Natural killer cell (primary cell): ENCODE results near the gene TLE6. TPM values are rescaled to one million over a fixed set of nuclear protein-coding genes. Genes with fewer than 3 reads are reported as not detected.

Source experiments
- ATAC-seq, 3 donors: fragments of 150-1000 bp in 2 of 3; fragments of 200-7000 bp in 1 of 3; cut with Tn5 transposase; 1 replicate in 1 of 3; 2 replicates in 2 of 3; pipeline ENCODE4 v1.10.0; 2021; ENCODE audit warnings: mild to moderate bottlenecking in 2 of 3, moderate library complexity in 2 of 3
- DNase-seq, 2 donors: peaks; one replicate each; pipeline versions ENCODE4 v3.0.0 to v3.0.0-alpha.2; 2013 to 2021; ENCODE audit warnings: mixed read lengths in 1 of 2
- H3K27ac ChIP-seq: one replicate; pipeline ENCODE4 v1.5.1; 2013; ENCODE audit warnings: mild to moderate bottlenecking, low read length
- H3K27me3 ChIP-seq: one replicate; pipeline ENCODE4 v1.6.1; 2013; ENCODE audit warnings: low read length; ENCODE audit not compliant: control insufficient read depth, insufficient read depth
- H3K36me3 ChIP-seq: one replicate; pipeline ENCODE4 v1.6.1; 2013; ENCODE audit warnings: low read length; ENCODE audit not compliant: control insufficient read depth, insufficient read depth
- H3K4me1 ChIP-seq: one replicate; pipeline ENCODE4 v1.6.1; 2013; ENCODE audit warnings: low read length; ENCODE audit not compliant: control insufficient read depth, insufficient read depth
- H3K4me3 ChIP-seq: one replicate; pipeline ENCODE4 v1.5.1; 2013; ENCODE audit warnings: low read length
- H3K9me3 ChIP-seq: one replicate; pipeline ENCODE4 v1.6.1; 2013; ENCODE audit warnings: low read length; ENCODE audit not compliant: control insufficient read depth, insufficient read depth
- H3K27ac Mint-ChIP-seq, 2 donors: one replicate each; pipeline ENCODE4 v1.8.0; 2022; ENCODE audit warnings: mild to moderate bottlenecking in 2 of 2, mixed read lengths in 2 of 2, moderate library complexity in 1 of 2
- H3K27me3 Mint-ChIP-seq, 2 donors: one replicate each; pipeline ENCODE4 v1.8.0; 2022; ENCODE audit warnings: low read depth in 2 of 2, mixed read lengths in 2 of 2
- H3K36me3 Mint-ChIP-seq: one replicate; pipeline ENCODE4 v1.8.0; 2022; ENCODE audit warnings: mixed read lengths
- H3K4me1 Mint-ChIP-seq, 2 donors: one replicate each; pipeline ENCODE4 v1.8.0; 2022; ENCODE audit warnings: mixed read lengths in 2 of 2
- H3K4me3 Mint-ChIP-seq: one replicate; pipeline ENCODE4 v1.8.0; 2022; ENCODE audit warnings: mild to moderate bottlenecking, moderate library complexity, mixed read lengths
- H3K9me3 Mint-ChIP-seq, 2 donors: one replicate each; pipeline ENCODE4 v1.8.0; 2022; ENCODE audit warnings: mixed read lengths in 2 of 2
- CTCF ChIP-seq: fragments of 200-600 bp; IDR thresholded peaks from one replicate; pipeline ENCODE4 v1.8.0; 2022; ENCODE audit warnings: antibody characterized with exemption
- WGBS: methylation state at CpG from one replicate; pipeline ENCODE4 v1.1.7; 2013; ENCODE audit warnings: missing lambda C conversion rate; ENCODE audit not compliant: insufficient coverage; 5-methylcytosine and 5-hydroxymethylcytosine counted together
- intact Hi-C: fragments of 100-400 bp; cut with micrococcal nuclease; formaldehyde crosslinking; loops from one replicate; pipeline ENCODE4 v1.14.2; 2022
- total RNA-seq, 4 donors: library from RNA; stranded (reverse); fragments of 120-200 nt in 1 of 4; gene quantifications; one replicate each; pipeline versions ENCODE4 v1.2.3 to v1.2.4, GENCODE V29; 2013 to 2022

TLE6 gene
- total RNA-seq, 3 donors from 2014 or later (not counting 1 experiment from before 2014, with no cell fraction given), result 0.49 to 2.2 TPM; not detected in 1

- WGBS, result 93% methylated on average over 5 of the region's 5 CpGs
- Histone ChIP-seq H3K4me1 (peaks cover 9% of the 10 kb centered on the region), H3K27ac (no peak overlapping the region), H3K27me3 (no peaks in the 10 kb centered on the region), H3K4me3 (no peak overlapping the region), H3K36me3 (no peaks in the 10 kb centered on the region), H3K9me3 (no peaks in the 10 kb centered on the region)
- TF ChIP-seq CTCF, result no peak
- H3K27ac Mint-ChIP-seq, result no peak overlapping the region
- no peak for DNase-seq
- no peaks in the 10 kb centered on the region for H3K27me3 Mint-ChIP-seq
- ATAC-seq, result no peak
- H3K36me3 Mint-ChIP-seq, result no peaks in the 10 kb centered on the region
- no peaks in the 10 kb centered on the region for H3K4me1 Mint-ChIP-seq
- intact Hi-C loops, result no loop called here
- H3K9me3 Mint-ChIP-seq, result no peaks in the 10 kb centered on the region
- no peak overlapping the region for H3K4me3 Mint-ChIP-seq
Measured at GRCh38 chr19:2964874-2965273, 12.5 kb upstream of the TLE6 start.

- no peaks in the 10 kb centered on the region for H3K36me3 ChIP-seq
- Mint-ChIP-seq H3K36me3 (no peaks in the 10 kb centered on the region), H3K4me3 (no peak overlapping the region), H3K27ac (no peak overlapping the region), H3K27me3 (no peaks in the 10 kb centered on the region), H3K9me3 (no peaks in the 10 kb centered on the region), H3K4me1 (no peaks in the 10 kb centered on the region)
- no peaks in the 10 kb centered on the region for H3K27me3 ChIP-seq
- no peaks in the 10 kb centered on the region for H3K9me3 ChIP-seq
- no peak for ATAC-seq
- peaks cover 4% of the 10 kb centered on the region for H3K4me1 ChIP-seq
- DNase-seq, result no peak
- no peak for TF ChIP-seq CTCF
- H3K27ac ChIP-seq, result no peak overlapping the region
- intact Hi-C loops, result no loop called here
- no peak overlapping the region for H3K4me3 ChIP-seq
- 89% methylated on average over 8 of the region's 8 CpGs for WGBS
Measured at GRCh38 chr19:2967972-2968371, 9.4 kb upstream of the TLE6 start.

- no peak overlapping the region for H3K4me3 Mint-ChIP-seq
- H3K27ac Mint-ChIP-seq, result no peak overlapping the region
- peaks cover 0 to under 1% of the 10 kb centered on the region in 2 donors for H3K4me1 Mint-ChIP-seq
Measured at GRCh38 chr19:2969104-2969504, 8.3 kb upstream of the TLE6 start.

More at GRCh38 chr19:2969104-2969504, 8.3 kb upstream of the TLE6 start:
- no peaks in the 10 kb centered on the region for H3K27me3 Mint-ChIP-seq
- no peaks in the 10 kb centered on the region for H3K36me3 Mint-ChIP-seq
- TF ChIP-seq CTCF, result no peak
- Histone ChIP-seq H3K4me3 (no peak overlapping the region), H3K27ac (no peak overlapping the region), H3K36me3 (no peaks in the 10 kb centered on the region), H3K4me1 (peaks cover 4% of the 10 kb centered on the region), H3K27me3 (no peaks in the 10 kb centered on the region), H3K9me3 (no peaks in the 10 kb centered on the region)
- H3K9me3 Mint-ChIP-seq, result no peaks in the 10 kb centered on the region
- ATAC-seq (no peak), DNase-seq (no peak)
- WGBS, result 43% methylated on average over 5 of the region's 5 CpGs
- intact Hi-C loops, result no loop called here
